CD4-positive, alpha-beta T cell treated with Interleukin-12 subunit alpha and Interleukin-12 subunit beta, for 1 hour (primary cell): ENCODE data around the gene RPS8.
A peak's percentile ranks its signal among the peaks of the same experiment; 100 is the strongest.
"Not testable (repeated sequence)": the region's sequence is repeated elsewhere in the genome, so short reads cannot be mapped to it uniquely, and the experiment has no call there.

Experiments
- DNase-seq: peaks from one replicate; pipeline ENCODE4 v3.0.0-alpha.2; 2020

Gene RPS8

GRCh38 chr1:44783697-44784093 is 8.4 kb downstream of the RPS8 start:
- no peak for DNase-seq

GRCh38 chr1:44784094-44785028 is 9.0 kb downstream of the RPS8 start:
- DNase-seq = peak; percentile 43

- DNase-seq = no peak
Measured at GRCh38 chr1:44785029-44785380, 9.7 kb downstream of the RPS8 start.

GRCh38 chr1:44785501-44786137 is 10.3 kb downstream of the RPS8 start:
- no peak for DNase-seq

GRCh38 chr1:44786138-44786840 is 10.9 kb downstream of the RPS8 start:
- DNase-seq = peak; percentile 83

- no peak for DNase-seq
Measured at GRCh38 chr1:44786841-44787426, 11.6 kb downstream of the RPS8 start.

- no peak for DNase-seq
Measured at GRCh38 chr1:44787506-44787905, 12.2 kb downstream of the RPS8 start.

GRCh38 chr1:44788120-44788860 is 12.9 kb downstream of the RPS8 start, which contains the start of gene BEST4:
Gene BEST4 (minus strand): TSS chr1:44788170. CDS start chr1:44787705, 465 bp downstream.
- no peak for DNase-seq

- no peak for DNase-seq
Measured at GRCh38 chr1:44790968-44791801, 15.8 kb downstream of the RPS8 start.

- DNase-seq = no peak
Measured at GRCh38 chr1:44792736-44793502, 17.6 kb downstream of the RPS8 start.

- not testable (repeated sequence) for DNase-seq
Measured at GRCh38 chr1:44797886-44798285, 22.5 kb downstream of the RPS8 start.

GRCh38 chr1:44798481-44799365 is 23.4 kb downstream of the RPS8 start:
- no peak for DNase-seq

GRCh38 chr1:44799770-44800584 is 24.6 kb downstream of the RPS8 start, which contains the start of gene PLK3:
Gene PLK3 (plus strand): TSS chr1:44800377. CDS start chr1:44800464, 87 bp downstream.
- peak; percentile 99 for DNase-seq

- peak; percentile 54 for DNase-seq
Measured at GRCh38 chr1:44801491-44802305, 26.4 kb downstream of the RPS8 start.

- DNase-seq = no peak
Measured at GRCh38 chr1:44802306-44803061, 27.1 kb downstream of the RPS8 start.

GRCh38 chr1:44803062-44803311 is 27.6 kb downstream of the RPS8 start:
- no peak for DNase-seq
